ENCODE measurements around the gene TMEM179. TPM values are rescaled to one million over a fixed set of nuclear protein-coding genes. Genes with fewer than 3 reads are reported as not detected.
A peak's percentile ranks its signal among the peaks of the same experiment; 100 is the strongest.

The TMEM179 gene
- total RNA-seq, 1 experiment from 2014 or later = 11.4 TPM

DNA sequence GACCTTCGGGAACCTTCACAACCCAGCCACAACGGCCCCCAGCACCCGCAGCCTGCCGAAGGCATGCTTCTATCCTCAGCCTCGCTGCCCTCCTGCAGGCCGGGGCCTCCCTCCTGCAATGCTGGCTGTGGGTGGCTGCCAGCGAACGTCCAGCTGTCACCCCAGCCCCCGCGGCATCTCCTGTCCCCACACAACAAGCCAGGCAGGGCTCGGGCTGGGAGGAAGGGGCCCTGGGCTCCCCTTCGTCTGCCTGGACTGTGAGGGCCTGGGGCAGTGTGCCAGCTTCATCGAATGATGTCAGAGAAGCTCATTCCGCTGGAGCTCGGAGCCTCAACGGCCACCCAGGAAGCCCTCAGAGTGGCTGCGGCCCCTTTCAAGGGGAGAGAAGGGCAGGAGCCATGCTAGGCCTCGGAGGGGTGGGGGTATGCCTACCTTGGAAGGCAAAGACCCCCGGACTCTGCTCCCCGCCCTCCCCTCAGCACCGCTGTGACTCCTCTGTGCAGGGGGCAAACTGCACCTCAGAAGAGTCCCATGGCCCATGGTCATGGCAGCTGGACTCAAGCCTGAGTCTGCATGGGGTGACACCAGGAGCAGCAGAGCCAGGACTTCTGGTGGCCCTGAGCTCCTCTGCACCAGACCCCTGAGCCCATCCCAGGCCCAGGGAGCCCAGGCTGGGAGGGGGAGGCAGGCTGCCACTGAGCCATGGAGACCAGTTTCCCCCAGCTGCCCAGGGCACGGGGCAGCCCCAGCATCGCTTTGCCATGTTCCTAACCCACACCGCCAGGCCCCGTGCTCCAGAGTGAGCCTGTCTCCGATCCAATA, 49.8 kb downstream of the TMEM179 start:
- peak overlapping the region in 1 of 3 experiments; percentile 44; a peak in 1 of 7 replicates for H3K27ac Mint-ChIP-seq
- H3T11ph ChIP-seq (ENCODE audit: low read length) = no peak overlapping the region
- H3K9ac ChIP-seq (ENCODE audit: extremely low read depth, insufficient read length, low read length) = no peak overlapping the region
- no peak overlapping the region for H3K23ac ChIP-seq (ENCODE audit: insufficient read length, low read depth, low read length)
- H2AFZ ChIP-seq (ENCODE audit: low read length) = no peak overlapping the region
- no peaks in the 10 kb centered on the region for H3K79me1 ChIP-seq (ENCODE audit: insufficient read depth, low read depth, low read length, poor library complexity, severe bottlenecking)
- H3K27me3 Mint-ChIP-seq (ENCODE audit: low read depth) = no peaks in the 10 kb centered on the region; the same call in 1 of the 2 replicates
- no peaks in the 10 kb centered on the region for H4K20me1 ChIP-seq (ENCODE audit: control insufficient read depth, insufficient read depth, insufficient read length)
- H3K23me2 ChIP-seq (ENCODE audit: insufficient read length, low read depth, low read length, poor library complexity, severe bottlenecking) = no peaks in the 10 kb centered on the region
- peaks cover 0 to 6% of the 10 kb centered on the region in 2 experiments; a peak in 1 of 5 replicates for H3K9me3 Mint-ChIP-seq
- no peaks in the 10 kb centered on the region for H3K4me1 ChIP-seq (ENCODE audit: insufficient read depth, low read length)
- H2BK15ac ChIP-seq (ENCODE audit: low read depth, low read length) = no peak overlapping the region
- peaks cover 4 to 5% of the 10 kb centered on the region in 2 experiments; a peak in 2 of 4 replicates for H3K4me1 Mint-ChIP-seq
- no peak overlapping the region for H3K27ac ChIP-seq (ENCODE audit: insufficient read length, low read depth, low read length)
- no peak overlapping the region; the same call in 1 of the 2 replicates for H3K14ac ChIP-seq (ENCODE audit: insufficient read depth, low read length)
- H3K79me2 ChIP-seq (ENCODE audit: insufficient read depth, low read length) = no peaks in the 10 kb centered on the region
- no peaks in the 10 kb centered on the region for H3K27me3 ChIP-seq (ENCODE audit: insufficient read depth, low read length)
- no peak overlapping the region for H2BK120ac ChIP-seq (ENCODE audit: low read depth, low read length, poor library complexity, severe bottlenecking)
- no CpG with 5 or more reads among the region's 26 CpGs for WGBS (ENCODE audit: extremely low coverage, insufficient read length, low lambda C conversion rate)
- no peak overlapping the region for H4K8ac ChIP-seq (replicated peaks; ENCODE audit: insufficient read length, low read depth, low read length)
- H2AK5ac ChIP-seq (ENCODE audit: insufficient read length, low read length) = no peak overlapping the region
- H3K18ac ChIP-seq (ENCODE audit: insufficient read length, low read depth, low read length) = no peak overlapping the region
- no peak overlapping the region for H4K91ac ChIP-seq (ENCODE audit: insufficient read length, low read depth, low read length)
- DNase-seq = no peak
- no peak overlapping the region for H3K4me2 ChIP-seq (ENCODE audit: insufficient read depth, insufficient read length, low read length)
- H3K36me3 Mint-ChIP-seq (ENCODE audit: insufficient read depth in 1 of 3, low read depth in 3 of 3) = peaks cover 0 to 4% (median 0%) of the 10 kb centered on the region in 3 experiments; a peak in 1 of 7 replicates
- no peak overlapping the region for H2BK12ac ChIP-seq (ENCODE audit: insufficient read length, low read depth, low read length)
- TF ChIP-seq, protein P1, sequence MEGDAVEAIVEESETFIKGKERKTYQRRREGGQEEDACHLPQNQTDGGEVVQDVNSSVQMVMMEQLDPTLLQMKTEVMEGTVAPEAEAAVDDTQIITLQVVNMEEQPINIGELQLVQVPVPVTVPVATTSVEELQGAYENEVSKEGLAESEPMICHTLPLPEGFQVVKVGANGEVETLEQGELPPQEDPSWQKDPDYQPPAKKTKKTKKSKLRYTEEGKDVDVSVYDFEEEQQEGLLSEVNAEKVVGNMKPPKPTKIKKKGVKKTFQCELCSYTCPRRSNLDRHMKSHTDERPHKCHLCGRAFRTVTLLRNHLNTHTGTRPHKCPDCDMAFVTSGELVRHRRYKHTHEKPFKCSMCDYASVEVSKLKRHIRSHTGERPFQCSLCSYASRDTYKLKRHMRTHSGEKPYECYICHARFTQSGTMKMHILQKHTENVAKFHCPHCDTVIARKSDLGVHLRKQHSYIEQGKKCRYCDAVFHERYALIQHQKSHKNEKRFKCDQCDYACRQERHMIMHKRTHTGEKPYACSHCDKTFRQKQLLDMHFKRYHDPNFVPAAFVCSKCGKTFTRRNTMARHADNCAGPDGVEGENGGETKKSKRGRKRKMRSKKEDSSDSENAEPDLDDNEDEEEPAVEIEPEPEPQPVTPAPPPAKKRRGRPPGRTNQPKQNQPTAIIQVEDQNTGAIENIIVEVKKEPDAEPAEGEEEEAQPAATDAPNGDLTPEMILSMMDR (conservative IDR thresholded peaks at IDR 0.05) = no peak
- H3K56ac ChIP-seq (ENCODE audit: insufficient read length, low read depth, low read length) = no peak overlapping the region
- no peak overlapping the region for H2BK20ac ChIP-seq (ENCODE audit: low read depth, low read length, poor library complexity, severe bottlenecking)
- no peak overlapping the region for H3K4me3 Mint-ChIP-seq
- H3K4ac ChIP-seq (ENCODE audit: low read depth, low read length) = no peak overlapping the region
- H3K9me3 ChIP-seq (ENCODE audit: control insufficient read depth, low read depth, low read length) = no peaks in the 10 kb centered on the region
- H2BK5ac ChIP-seq (ENCODE audit: insufficient read length, low read length) = no peak overlapping the region
- no peak overlapping the region for H4K5ac ChIP-seq (ENCODE audit: insufficient read length, low read depth, low read length)

All from H9 (cell line).